Ishikawa (cell line): ENCODE results near the gene LRFN5.

Source experiments
- CEBPB ChIP-seq: IDR thresholded peaks from 2 replicates; pipeline ENCODE4 v1.6.1; 2012
- EP300 ChIP-seq: IDR thresholded peaks from 2 replicates; pipeline ENCODE4 v1.6.1; 2012; ENCODE audit warnings: borderline replicate concordance
- MAX ChIP-seq: IDR thresholded peaks from 2 replicates; pipeline ENCODE4 v1.6.1; 2012
- NFIC ChIP-seq: IDR thresholded peaks from 2 replicates; pipeline ENCODE4 v1.6.1; 2012
- RAD21 ChIP-seq: IDR thresholded peaks from 2 replicates; pipeline ENCODE4 v1.6.1; 2012; ENCODE audit warnings: low read depth
- REST ChIP-seq: IDR thresholded peaks from 2 replicates; pipeline ENCODE4 v1.6.1; 2012; ENCODE audit warnings: low read depth, mild to moderate bottlenecking
- TAF1 ChIP-seq: IDR thresholded peaks from 2 replicates; pipeline ENCODE4 v1.6.1; 2012; ENCODE audit warnings: low read depth, mild to moderate bottlenecking
- TEAD4 ChIP-seq: IDR thresholded peaks from 2 replicates; pipeline ENCODE4 v1.6.1; 2012
- USF1 ChIP-seq: IDR thresholded peaks from 2 replicates; pipeline ENCODE4 v1.6.1; 2012
- YY1 ChIP-seq: IDR thresholded peaks from 2 replicates; pipeline ENCODE4 v1.6.1; 2012; ENCODE audit warnings: low read depth
- ZBTB7A ChIP-seq: IDR thresholded peaks from 2 replicates; pipeline ENCODE4 v1.6.1; 2012; ENCODE audit warnings: low read depth

GRCh38 chr14:41758011-41758665 is 151.5 kb downstream of the LRFN5 start:
- TF ChIP-seq REST, result no peak
- no peak for TF ChIP-seq TEAD4
- TF ChIP-seq CEBPB, result no peak
- TF ChIP-seq TAF1, result no peak
- TF ChIP-seq EP300, result no peak
- no peak for TF ChIP-seq YY1
- no peak for TF ChIP-seq MAX
- TF ChIP-seq USF1, result no peak
- no peak for TF ChIP-seq RAD21
- no peak for TF ChIP-seq NFIC
- TF ChIP-seq ZBTB7A, result no peak
